Endothelial cell of umbilical vein (primary cell): ENCODE results near the gene SH3TC1. TPM values are rescaled to one million over a fixed set of nuclear protein-coding genes. Genes with fewer than 3 reads are reported as not detected.

Experiments used
- BruUV-seq: library from RNA; stranded (reverse); fragments of 400-500 nt; replicated peaks from 2 replicates; lab custom pipeline; 2021; lab: Mats Ljungman, UMichigan
- CTCF ChIA-PET: fragments of 300-600, 350-600 bp; sonication (Branson Sonifier 250); formaldehyde crosslinking; loops from one replicate; lab custom pipeline; 2021; ENCODE audit warnings: antibody characterized with exemption, inconsistent platforms; lab: Charles Lee
- POLR2A ChIA-PET: fragments of 300-600, 350-600 bp; sonication (Branson Sonifier 250); formaldehyde crosslinking; loops from one replicate; lab custom pipeline; 2021; ENCODE audit warnings: antibody characterized with exemption, inconsistent platforms; lab: Charles Lee
- DNase-seq: peaks from one replicate; pipeline ENCODE4 v3.0.0-alpha.2; 2011; ENCODE audit warnings: low read depth, low spot score
- FAIRE-seq: peaks from 2 replicates; lab custom pipeline; 2011; peaks lifted over from hg19 to GRCh38; lab: Jason Lieb, UNC
- H2AFZ ChIP-seq: 2 replicates; pipeline ENCODE4 v1.6.0; 2012; ENCODE audit warnings: low read depth, low read length, control low read depth, inconsistent platforms
- H3K27ac ChIP-seq: 2 replicates; pipeline ENCODE4 v1.5.1; 2011; ENCODE audit warnings: low read depth, mild to moderate bottlenecking, control low read depth, low read length, moderate library complexity; ENCODE audit not compliant: insufficient read depth
- H3K27me3 ChIP-seq, 2 experiments: 2 replicates each; pipeline versions ENCODE4 v1.6.0 to v1.6.1; 2011; ENCODE audit warnings: low read length in 2 of 2, mixed read lengths in 1 of 2; ENCODE audit not compliant: control insufficient read depth in 2 of 2, insufficient read depth in 2 of 2
- H3K36me3 ChIP-seq, 2 experiments: 2 replicates in 1 of 2; 3 replicates in 1 of 2; pipeline ENCODE4 v1.5.1; 2011; ENCODE audit warnings: low read length in 2 of 2, mild to moderate bottlenecking in 1 of 2, moderate library complexity in 1 of 2; ENCODE audit not compliant: control insufficient read depth in 2 of 2, insufficient read depth in 2 of 2; ENCODE audit errors: extremely low read depth in 1 of 2
- H3K4me1 ChIP-seq: 3 replicates; pipeline ENCODE4 v1.5.1; 2011; ENCODE audit warnings: mild to moderate bottlenecking, low read length; ENCODE audit not compliant: control insufficient read depth, insufficient read depth; ENCODE audit errors: extremely low read depth
- H3K4me2 ChIP-seq: 2 replicates; pipeline ENCODE4 v1.6.1; 2011; ENCODE audit warnings: low read length, control low read depth, mixed read lengths; ENCODE audit not compliant: insufficient read depth
- H3K4me3 ChIP-seq, 3 experiments: fragments of 200-600 bp in 1 of 3; sonication (generic), shearing (Covaris generic) in 1 of 3; replicated peaks in 1 of 3; 2 replicates each; pipeline ENCODE4 v1.5.1; 2011 to 2016; ENCODE audit warnings: control low read depth in 3 of 3, low read length in 3 of 3, mild to moderate bottlenecking in 2 of 3, inconsistent platforms in 1 of 3, low read depth in 1 of 3, moderate library complexity in 1 of 3; ENCODE audit not compliant: insufficient read depth in 1 of 3
- H3K79me2 ChIP-seq: 2 replicates; pipeline ENCODE4 v1.6.0; 2012; ENCODE audit warnings: low read length, inconsistent platforms; ENCODE audit not compliant: control insufficient read depth, insufficient read depth
- H3K9ac ChIP-seq: replicated peaks from 2 replicates; pipeline ENCODE3; 2011; ENCODE audit warnings: low read length, control low read depth; ENCODE audit not compliant: insufficient read depth; ENCODE audit errors: extremely low read depth
- H3K9me1 ChIP-seq: replicated peaks from 3 replicates; pipeline ENCODE4 v1.6.0; 2011; ENCODE audit warnings: mild to moderate bottlenecking, low read length; ENCODE audit not compliant: control insufficient read depth, insufficient read depth; ENCODE audit errors: extremely low read depth
- H3K9me3 ChIP-seq: replicated peaks from 2 replicates; pipeline ENCODE4 v1.5.1; 2012; ENCODE audit warnings: low read length, inconsistent platforms; ENCODE audit not compliant: control insufficient read depth, insufficient read depth
- H4K20me1 ChIP-seq: replicated peaks from 2 replicates; pipeline ENCODE3; 2011; ENCODE audit warnings: mild to moderate bottlenecking, low read length; ENCODE audit not compliant: control insufficient read depth, insufficient read depth; ENCODE audit errors: extremely low read depth
- CTCF ChIP-seq, 2 donors: IDR thresholded peaks; 1 replicate in 1 of 2; 2 replicates in 1 of 2; pipeline ENCODE4 v1.5.1; 2011; ENCODE audit warnings: low read length in 2 of 2, mild to moderate bottlenecking in 2 of 2, moderate library complexity in 2 of 2, control low read depth in 1 of 2, inconsistent platforms in 1 of 2, low read depth in 1 of 2; ENCODE audit not compliant: insufficient read depth in 1 of 2; ENCODE audit errors: extremely low read depth in 1 of 2
- EZH2 ChIP-seq: IDR thresholded peaks from 2 replicates; pipeline ENCODE4 v1.6.1; 2012; ENCODE audit warnings: borderline replicate concordance, low read depth, mild to moderate bottlenecking, moderate library complexity, low read length, inconsistent platforms; ENCODE audit not compliant: severe bottlenecking
- FOS ChIP-seq: IDR thresholded peaks from 2 replicates; pipeline ENCODE4 v1.6.1; 2011; ENCODE audit warnings: mild to moderate bottlenecking, low read length, moderate library complexity, borderline replicate concordance; ENCODE audit not compliant: insufficient read depth
- JUN ChIP-seq: IDR thresholded peaks from 2 replicates; pipeline ENCODE4 v1.6.1; 2011; ENCODE audit warnings: borderline replicate concordance, low read depth; ENCODE audit not compliant: insufficient read length, insufficient read depth
- MAX ChIP-seq: IDR thresholded peaks from 2 replicates; pipeline ENCODE4 v1.6.1; 2011; ENCODE audit not compliant: insufficient read depth, insufficient read length
- MYC ChIP-seq: IDR thresholded peaks from one replicate; pipeline ENCODE4 v1.6.1; 2011; ENCODE audit warnings: mild to moderate bottlenecking, low read depth, low read length
- POLR2A ChIP-seq: IDR thresholded peaks from 2 replicates; pipeline ENCODE4 v1.6.1; 2012; ENCODE audit warnings: low read depth, mild to moderate bottlenecking, control low read depth, low read length
- POLR2AphosphoS5 ChIP-seq: IDR thresholded peaks from 2 replicates; pipeline ENCODE4 v1.6.1; 2012; ENCODE audit warnings: low read depth, mild to moderate bottlenecking, control low read depth, low read length, moderate library complexity; ENCODE audit not compliant: insufficient read depth
- dilution Hi-C: fragments of 300-500 bp; cut with MboI; formaldehyde crosslinking; loops from one replicate; pipeline ENCODE4 v1.15.0; 2019; ENCODE audit warnings: low sequenced_read_pairs; ENCODE audit not compliant: extremely low pct_ligation_motif_present
- intact Hi-C: fragments of 100-400 bp; cut with micrococcal nuclease; formaldehyde crosslinking; loops from one replicate; pipeline ENCODE4 v1.10.0; 2022
- polyA plus RNA-seq, 4 experiments: library from polyadenylated mRNA; depleted of rRNA in 3 of 4; stranded (reverse) in 3 of 4; unstranded in 1 of 4; fragments of >200 nt; gene quantifications; 2 replicates each; pipeline versions ENCODE4 v1.2.1 to v1.2.3, GENCODE V29; 2011 to 2012; ENCODE audit warnings: missing spikeins in 1 of 4
- total RNA-seq: library from RNA; stranded (reverse); gene quantifications from 2 replicates; pipeline ENCODE4 v1.2.3, GENCODE V29; 2021

SH3TC1 gene
- total and polyA plus RNA-seq, 2 donors (not counting 3 experiments of a cell fraction or from before 2014, with no cell fraction given): 96.5 to 192 TPM

GRCh38 chr4:8279321-8280157 lies 80.4 kb downstream of the SH3TC1 start:
- Histone ChIP-seq H3K27ac (no peak overlapping the region), H3K4me2 (no peak overlapping the region)

More at GRCh38 chr4:8279321-8280157, 80.4 kb downstream of the SH3TC1 start:
- Histone ChIP-seq H3K9me1 (no peaks in the 10 kb centered on the region), H3K4me1 (peaks cover 9% of the 10 kb centered on the region), H3K9ac (no peak overlapping the region), H3K9me3 (no peaks in the 10 kb centered on the region), H3K27me3 (no peaks in the 10 kb centered on the region), H3K4me3 (no peak overlapping the region), H4K20me1 (no peaks in the 10 kb centered on the region), H3K36me3 (no peaks in the 10 kb centered on the region), H3K79me2 (no peaks in the 10 kb centered on the region), H2AFZ (no peak overlapping the region)
- no peak for DNase-seq
- POLR2A ChIA-PET: no interaction called here
- BruUV-seq: no TSS peak
- dilution Hi-C loops (no loop called here), intact Hi-C loops (no loop called here)
- CTCF ChIA-PET: interaction anchor here (1.1 to 1.9 kb wide), 3 partner anchors 12 to 131 kb away, joined by 3 to 13 read pairs (median 4); no protein-coding TSS in a partner anchor
- no peak for FAIRE-seq
- TF ChIP-seq JUN (no peak), POLR2AphosphoS5 (no peak), FOS (no peak), POLR2A (no peak), MAX (no peak), EZH2 (no peak), CTCF (IDR thresholded peaks at IDR 0.05; ENCODE audit: extremely low read depth in 1 of 2, insufficient read depth in 1 of 2, low read depth in 1 of 2, low read length in 2 of 2) (no peak), MYC (no peak)
